ENCODE measurements around the gene COTL1.

DNA sequence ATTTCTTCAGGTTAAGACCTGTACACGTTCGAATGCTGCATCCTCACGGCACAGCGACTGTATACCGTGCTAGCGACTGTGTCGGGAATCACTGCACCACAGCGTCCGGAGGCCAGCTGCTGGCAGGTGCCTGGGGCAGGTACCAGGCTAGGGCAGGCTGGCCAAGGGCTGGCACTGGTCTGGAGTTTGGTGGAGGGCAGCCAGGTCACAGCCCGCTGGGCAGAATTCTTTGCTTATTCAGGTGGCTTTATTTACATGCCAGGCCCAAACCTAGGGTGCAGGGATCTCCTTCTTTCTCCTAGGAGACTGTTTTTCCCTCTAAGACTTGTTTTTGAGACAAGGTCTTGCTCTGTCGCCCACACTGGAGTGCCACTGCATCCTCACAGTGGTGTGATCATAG, 37.9 kb downstream of the COTL1 start:
- TF ChIP-seq, protein P1, sequence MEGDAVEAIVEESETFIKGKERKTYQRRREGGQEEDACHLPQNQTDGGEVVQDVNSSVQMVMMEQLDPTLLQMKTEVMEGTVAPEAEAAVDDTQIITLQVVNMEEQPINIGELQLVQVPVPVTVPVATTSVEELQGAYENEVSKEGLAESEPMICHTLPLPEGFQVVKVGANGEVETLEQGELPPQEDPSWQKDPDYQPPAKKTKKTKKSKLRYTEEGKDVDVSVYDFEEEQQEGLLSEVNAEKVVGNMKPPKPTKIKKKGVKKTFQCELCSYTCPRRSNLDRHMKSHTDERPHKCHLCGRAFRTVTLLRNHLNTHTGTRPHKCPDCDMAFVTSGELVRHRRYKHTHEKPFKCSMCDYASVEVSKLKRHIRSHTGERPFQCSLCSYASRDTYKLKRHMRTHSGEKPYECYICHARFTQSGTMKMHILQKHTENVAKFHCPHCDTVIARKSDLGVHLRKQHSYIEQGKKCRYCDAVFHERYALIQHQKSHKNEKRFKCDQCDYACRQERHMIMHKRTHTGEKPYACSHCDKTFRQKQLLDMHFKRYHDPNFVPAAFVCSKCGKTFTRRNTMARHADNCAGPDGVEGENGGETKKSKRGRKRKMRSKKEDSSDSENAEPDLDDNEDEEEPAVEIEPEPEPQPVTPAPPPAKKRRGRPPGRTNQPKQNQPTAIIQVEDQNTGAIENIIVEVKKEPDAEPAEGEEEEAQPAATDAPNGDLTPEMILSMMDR (IDR thresholded peaks at IDR 0.05 in 4 of 5, conservative IDR thresholded peaks at IDR 0.05 in 1 of 5): no peak
- no peak for TF ChIP-seq POLR2A (IDR thresholded peaks at IDR 0.05)
